Hematopoietic multipotent progenitor cell treated with erythropoietin and hydrocortisone succinate and interleukin-3 and kit ligand, for 15 days (in vitro differentiated cells): Measurements from ENCODE around the gene ELP5.
"Not testable (repeated sequence)": the region's sequence is repeated elsewhere in the genome, so short reads cannot be mapped to it uniquely, and the experiment has no call there.

Experiments used
- DNase-seq: peaks from one replicate; pipeline ENCODE4 v3.0.0-alpha.2; 2015; ENCODE audit warnings: low spot score

The ELP5 gene

DNA sequence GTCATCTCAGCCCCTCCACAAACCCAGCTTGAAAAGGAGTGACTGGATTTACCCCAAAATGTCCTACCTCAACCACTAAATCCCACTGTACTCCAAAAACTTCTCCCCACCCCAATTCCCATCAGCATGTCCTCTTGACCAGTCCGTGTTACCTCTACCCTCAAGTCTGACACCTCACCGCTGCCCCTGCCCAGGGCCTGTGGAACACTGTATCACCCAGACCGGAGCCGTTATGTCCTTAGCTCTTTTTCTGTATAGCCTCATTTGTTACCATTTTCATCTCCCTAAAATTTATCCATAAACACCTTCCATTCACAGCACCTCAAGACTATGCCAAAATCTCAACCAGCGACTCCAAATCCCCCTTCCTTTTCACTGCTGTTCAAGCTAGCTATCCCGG is 15.2 kb upstream of the ELP5 start:
- DNase-seq = no peak

- no peak for DNase-seq
These were observed 14.7 kb upstream of the ELP5 start for GRCh38 chr17:7237266-7237760.

GRCh38 chr17:7237761-7238419 is 14.1 kb upstream of the ELP5 start:
- DNase-seq = peak; percentile 84

- peak; percentile 38 for DNase-seq
These were observed 13.5 kb upstream of the ELP5 start for GRCh38 chr17:7238420-7239090.

- peak; percentile 99 for DNase-seq
These were observed 12.7 kb upstream of the ELP5 start, which contains the start of gene PHF23 for GRCh38 chr17:7239091-7240027. Gene PHF23 (minus strand): TSS chr17:7239457. CDS start chr17:7239279, 178 bp downstream.

- no peak for DNase-seq
These were observed 11.6 kb upstream of the ELP5 start for GRCh38 chr17:7240375-7240774.

GRCh38 chr17:7241090-7241733 is 10.8 kb upstream of the ELP5 start:
- no peak for DNase-seq

DNA sequence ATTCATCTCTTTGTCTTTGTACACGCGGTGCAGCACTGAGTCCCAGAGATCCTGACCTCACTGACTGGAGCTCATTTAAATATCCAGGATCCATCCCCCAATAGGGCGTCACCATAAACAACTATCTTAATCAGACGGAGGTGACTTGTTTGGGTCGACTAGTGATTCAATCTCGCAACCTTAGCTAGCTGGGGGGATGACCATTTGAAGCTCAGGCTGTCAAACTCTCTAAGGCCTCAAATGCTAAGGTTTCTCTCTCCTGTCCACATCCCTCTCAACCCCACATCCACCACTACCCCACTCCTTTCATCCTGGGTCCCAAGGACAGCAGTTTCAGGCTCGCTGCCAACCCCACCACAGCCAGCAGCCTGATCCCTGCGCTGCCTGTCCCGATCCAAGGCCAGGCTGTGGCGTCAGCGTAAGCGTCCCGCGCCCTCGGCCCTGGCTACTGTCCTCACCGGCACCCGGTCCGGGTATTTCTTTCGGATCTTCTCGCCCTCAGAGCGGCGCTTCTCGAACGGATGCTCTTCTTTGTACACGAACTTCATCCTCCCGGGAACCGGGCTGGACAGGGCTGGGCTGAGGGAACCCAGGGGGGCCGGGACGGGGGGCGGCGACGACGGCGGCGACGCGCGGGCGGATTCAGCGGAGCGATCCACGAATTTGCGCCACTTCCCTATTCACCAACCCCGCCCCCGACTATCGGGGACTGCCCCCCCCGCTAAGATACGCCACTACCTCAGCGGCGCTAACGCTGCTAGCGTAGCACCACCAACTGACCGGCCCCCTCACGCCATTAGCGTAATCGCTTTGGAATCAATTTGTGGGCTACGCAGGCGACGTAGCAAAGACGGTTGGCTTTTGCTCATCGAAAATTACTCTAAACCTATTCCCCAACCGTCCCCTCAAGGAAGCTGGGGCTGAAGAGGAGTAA is 10.0 kb upstream of the ELP5 start, which contains the start of gene GABARAP:
GABARAP (minus strand) TSS at position 667 of the 934 bp plus-strand sequence; CDS start at position 548, 119 bp downstream.
- DNase-seq = peak; percentile 97

DNA sequence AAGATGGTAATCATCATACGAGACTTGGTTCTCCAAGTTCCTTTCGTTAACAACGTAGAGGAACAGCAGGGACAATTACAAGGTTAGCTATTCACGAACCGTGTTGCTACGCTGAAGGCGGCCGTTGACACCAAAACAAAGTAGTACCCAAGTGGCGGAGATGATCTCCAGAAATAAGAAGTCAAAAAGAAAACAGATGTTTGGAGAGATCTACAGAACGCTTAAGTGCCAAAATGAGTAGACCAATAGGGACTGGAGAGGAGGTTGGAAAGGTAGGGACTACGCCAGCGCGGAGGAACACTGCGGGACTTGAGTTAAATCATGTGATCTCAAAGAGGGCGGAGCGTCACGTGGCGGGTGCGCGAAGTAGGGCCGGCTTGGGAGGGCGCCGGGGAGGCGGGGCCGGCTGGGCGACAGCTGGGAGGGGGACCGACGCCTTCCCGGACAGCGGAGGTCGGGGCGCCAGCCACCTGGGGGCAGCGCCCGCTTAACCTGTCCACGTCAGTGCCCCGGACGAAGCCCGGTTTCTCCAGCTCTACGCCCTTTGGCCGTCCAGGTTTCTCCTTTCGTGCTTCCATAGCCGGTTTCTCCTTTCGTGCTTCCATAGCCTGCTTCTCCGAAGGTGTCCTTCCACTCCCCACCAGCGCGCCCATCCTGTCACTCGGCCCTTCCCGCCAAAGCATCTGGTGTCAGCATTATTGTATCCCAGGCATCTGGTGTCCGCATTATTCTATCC is 9.1 kb upstream of the ELP5 start:
- DNase-seq = peak; percentile 97

GRCh38 chr17:7243453-7243729 is 8.6 kb upstream of the ELP5 start:
- no peak for DNase-seq

GRCh38 chr17:7243838-7244237 is 8.2 kb upstream of the ELP5 start:
- not testable (repeated sequence) for DNase-seq

DNA sequence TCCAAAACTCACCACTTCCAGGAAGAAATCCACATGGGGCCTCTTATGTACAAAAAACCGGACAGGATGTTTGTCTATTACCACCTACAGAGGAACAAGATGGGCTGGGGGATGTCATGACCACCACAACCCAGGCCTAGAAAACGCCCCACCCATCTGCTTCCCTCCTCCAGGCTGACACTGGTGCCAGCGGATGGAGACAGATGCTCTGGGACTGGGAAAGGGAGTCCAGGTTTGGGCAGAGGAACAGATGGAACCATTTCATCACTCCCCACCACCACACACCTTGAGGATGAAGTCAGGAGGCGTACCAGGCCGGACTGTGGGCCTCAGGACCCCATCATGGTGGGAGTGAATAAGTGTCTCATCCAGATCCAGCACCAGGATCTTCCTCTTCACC is 5.2 kb upstream of the ELP5 start:
- DNase-seq = no peak

- no peak for DNase-seq
These were observed 3.2 kb upstream of the ELP5 start for GRCh38 chr17:7248796-7249195.

- DNase-seq = no peak
These were observed 2.8 kb upstream of the ELP5 start for GRCh38 chr17:7249214-7249613.

DNA sequence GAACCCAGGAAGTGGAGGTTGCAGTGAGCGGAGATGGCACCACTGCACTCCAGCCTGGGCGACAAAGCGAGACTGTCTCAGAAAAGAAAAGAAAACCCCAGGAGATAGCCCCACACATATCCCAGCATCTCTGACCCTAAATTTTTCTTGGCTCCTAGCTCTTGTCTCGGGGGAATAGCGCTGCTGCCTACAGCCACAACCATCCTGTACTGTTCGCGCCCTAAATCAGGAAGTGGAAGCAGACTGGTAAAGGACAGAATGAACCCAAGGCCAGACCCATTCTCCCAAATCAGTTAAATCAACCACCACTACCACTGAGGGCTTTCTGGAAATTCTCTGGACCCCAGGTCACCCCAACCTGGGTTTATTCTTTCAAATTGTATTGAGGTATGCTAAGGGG is 2.2 kb upstream of the ELP5 start:
- no peak for DNase-seq

GRCh38 chr17:7250695-7251627 is 1.1 kb upstream of the ELP5 start:
- peak; percentile 11 for DNase-seq

- DNase-seq = peak; percentile 99
These were observed 297 bp upstream of the ELP5 start, which contains the start of gene CTDNEP1 for GRCh38 chr17:7251661-7252175. Gene CTDNEP1 (minus strand): TSS chr17:7251734. CDS start chr17:7251296, 438 bp downstream.

- no peak for DNase-seq
These were observed 1.1 kb downstream of the ELP5 start for GRCh38 chr17:7253082-7253481.

GRCh38 chr17:7254511-7254910 is 2.5 kb downstream of the ELP5 start:
- no peak for DNase-seq
